HepG2 (cell line): ENCODE results near the gene LIMK2. TPM values are rescaled to one million over a fixed set of nuclear protein-coding genes. Genes with fewer than 3 reads are reported as not detected.

Experiments used
- ADNP ChIP-seq: sonication (generic); formaldehyde crosslinking; IDR thresholded peaks from 2 replicates; pipeline ENCODE4 v1.4.0; 2020; ENCODE audit warnings: missing genetic modification reagents
- EED ChIP-seq: sonication (generic); formaldehyde crosslinking; IDR thresholded peaks from 2 replicates; pipeline ENCODE4 v1.5.0; 2020; ENCODE audit warnings: mild to moderate bottlenecking, missing genetic modification reagents
- FOXK1 ChIP-seq: sonication (generic); formaldehyde crosslinking; IDR thresholded peaks from 2 replicates; pipeline ENCODE4 v1.4.0; 2020; ENCODE audit warnings: low read depth, missing genetic modification reagents, borderline replicate concordance
- GRHL1 ChIP-seq: sonication (generic); formaldehyde crosslinking; conservative IDR thresholded peaks from 2 replicates; pipeline ENCODE4 v1.8.0; 2022; ENCODE audit warnings: missing genetic modification reagents
- GTF3A ChIP-seq: sonication (generic); formaldehyde crosslinking; conservative IDR thresholded peaks from 2 replicates; pipeline ENCODE4 v1.4.0; 2020; ENCODE audit warnings: mild to moderate bottlenecking, missing genetic modification reagents
- HOXD1 ChIP-seq: sonication (generic); formaldehyde crosslinking; IDR thresholded peaks from 2 replicates; pipeline ENCODE4 v1.5.0; 2020; ENCODE audit warnings: missing genetic modification reagents
- KDM4B ChIP-seq: sonication (generic); formaldehyde crosslinking; IDR thresholded peaks from 2 replicates; pipeline ENCODE4 v1.4.0; 2020; ENCODE audit warnings: missing genetic modification reagents
- KLF16 ChIP-seq, 2 experiments: sonication (generic) in 1 of 2; formaldehyde crosslinking in 1 of 2; IDR thresholded peaks; 2 replicates each; pipeline versions ENCODE4 v1.6.1 to v1.8.0; 2016 to 2023; ENCODE audit warnings: missing genetic modification reagents in 2 of 2, missing compliant biosample characterization in 1 of 2
- MAX ChIP-seq: IDR thresholded peaks from 2 replicates; pipeline ENCODE4 v1.6.1; 2012; ENCODE audit warnings: inconsistent platforms
- RCOR2 ChIP-seq: IDR thresholded peaks from 2 replicates; pipeline ENCODE4 v1.6.1; 2016; ENCODE audit warnings: missing biosample characterization, missing genetic modification reagents
- SCMH1 ChIP-seq: sonication (generic); formaldehyde crosslinking; IDR thresholded peaks from 2 replicates; pipeline ENCODE4 v1.9.0; 2021; ENCODE audit warnings: missing genetic modification reagents, mild to moderate bottlenecking, borderline replicate concordance
- SIN3B ChIP-seq: fragments of 150-350 bp; IDR thresholded peaks from 2 replicates; pipeline ENCODE4 v1.6.1; 2014; ENCODE audit warnings: low read length
- ZNF224 ChIP-seq: sonication (generic); formaldehyde crosslinking; IDR thresholded peaks from 2 replicates; pipeline ENCODE4 v1.5.0; 2020; ENCODE audit warnings: mild to moderate bottlenecking, missing genetic modification reagents
- ZNF317 ChIP-seq: sonication (generic); formaldehyde crosslinking; IDR thresholded peaks from 2 replicates; pipeline ENCODE4 v1.5.0; 2020; ENCODE audit warnings: mild to moderate bottlenecking, missing genetic modification reagents
- ZNF367 ChIP-seq: sonication (generic); formaldehyde crosslinking; IDR thresholded peaks from 2 replicates; pipeline ENCODE4 v1.4.0; 2020; ENCODE audit warnings: missing genetic modification reagents, borderline replicate concordance
- ZNF468 ChIP-seq: sonication (generic); formaldehyde crosslinking; IDR thresholded peaks from 2 replicates; pipeline ENCODE4 v1.8.0; 2022; ENCODE audit warnings: mild to moderate bottlenecking, moderate library complexity, missing genetic modification reagents
- ZNF503 ChIP-seq: sonication (generic); formaldehyde crosslinking; IDR thresholded peaks from 2 replicates; pipeline ENCODE4 v1.4.0; 2020; ENCODE audit warnings: missing genetic modification reagents
- ZNF543 ChIP-seq: sonication (generic); formaldehyde crosslinking; IDR thresholded peaks from 2 replicates; pipeline ENCODE4 v1.4.0; 2020; ENCODE audit warnings: mild to moderate bottlenecking, missing genetic modification reagents
- ZNF777 ChIP-seq: sonication (generic); formaldehyde crosslinking; IDR thresholded peaks from 2 replicates; pipeline ENCODE4 v1.4.0; 2020; ENCODE audit warnings: missing genetic modification reagents
- ZSCAN29 ChIP-seq: sonication (generic); formaldehyde crosslinking; conservative IDR thresholded peaks from 2 replicates; pipeline ENCODE4 v1.4.0; 2020; ENCODE audit warnings: mild to moderate bottlenecking, missing genetic modification reagents
- polyA plus RNA-seq, 8 experiments: library from polyadenylated mRNA; depleted of rRNA in 3 of 8; stranded (reverse) in 7 of 8; unstranded in 1 of 8; fragments of >200 nt; fragmentation: Illumina TruSeq in 4 of 8; extraction: Trizol in 4 of 8; gene quantifications; 2 replicates each; pipeline versions ENCODE4 v1.2.1 to v1.2.3, GENCODE V29; 2011 to 2016; ENCODE audit warnings: low read depth in 4 of 8, missing spikeins in 1 of 8, mixed read lengths in 1 of 8; ENCODE audit not compliant: insufficient read depth in 1 of 8
- total RNA-seq, 5 experiments: library from RNA; depleted of rRNA; stranded (reverse); fragments of >200 nt; fragmentation: Illumina TruSeq; extraction: Trizol; gene quantifications; 2 replicates each; pipeline ENCODE4 v1.2.3, GENCODE V29; 2016; ENCODE audit warnings: low read depth in 1 of 5
- TF ChIP-seq, protein P1 (sequence below): sonication (generic); formaldehyde crosslinking; IDR thresholded peaks from 2 replicates; pipeline ENCODE4 v1.4.0; 2020; ENCODE audit warnings: missing genetic modification reagents, mild to moderate bottlenecking, borderline replicate concordance
- TF ChIP-seq, protein P2 (sequence below): sonication (generic); formaldehyde crosslinking; conservative IDR thresholded peaks from 2 replicates; pipeline ENCODE4 v1.8.0; 2022; ENCODE audit warnings: low read depth, missing genetic modification reagents

LIMK2 gene
- total and polyA plus RNA-seq, 2 of the 13 experiments (the other 11 are each of a cell fraction or from before 2014, with no cell fraction given), result 20.9 to 29.8 TPM

DNA sequence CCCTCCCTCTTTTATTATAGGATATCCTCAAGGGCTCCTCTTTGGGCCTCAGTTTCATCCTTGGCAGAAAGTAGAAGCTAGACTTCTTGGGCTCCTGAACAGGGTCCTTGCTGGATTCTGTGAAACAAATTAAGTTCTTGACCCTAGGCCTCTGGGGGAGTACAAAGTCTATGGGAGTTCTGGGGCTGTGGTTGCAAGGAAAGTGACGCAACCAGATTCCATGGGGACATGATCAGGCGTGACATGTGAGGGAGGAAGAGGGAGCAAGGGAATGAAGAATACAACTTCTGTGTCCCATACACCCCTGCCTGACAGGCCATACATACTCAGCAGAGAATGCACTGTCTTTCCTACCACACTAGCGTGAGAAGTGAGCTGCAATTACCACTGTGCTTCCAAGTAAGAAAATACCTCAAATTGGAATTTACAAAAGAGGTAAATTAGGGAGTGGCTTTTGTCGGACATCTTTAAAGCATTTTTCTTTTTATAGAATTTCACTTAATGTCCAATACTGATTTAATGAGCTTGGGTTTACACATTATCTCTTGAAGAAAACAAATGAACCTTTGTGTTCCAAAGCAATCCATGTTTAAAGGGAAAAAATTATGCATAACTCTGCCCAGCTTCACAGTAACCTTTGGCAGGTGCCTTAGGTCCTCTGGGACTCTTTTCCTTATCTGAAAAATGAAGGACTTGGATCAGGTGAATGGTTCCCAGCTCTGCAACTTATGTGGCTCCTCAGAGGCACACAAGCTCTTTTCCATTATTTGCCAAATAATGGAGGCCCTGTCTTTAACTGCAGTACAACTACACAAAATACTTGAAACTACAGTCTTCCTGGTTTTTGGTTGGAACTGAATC lies 38.9 kb downstream of the LIMK2 start (continued):
- TF ChIP-seq SIN3B (no peak), ZNF503 (CRISPR knock-in tag) (no peak), RCOR2 (CRISPR knock-in tag) (no peak), SCMH1 (no peak), MAX (peak; percentile 60), GTF3A (no peak), ZNF317 (CRISPR knock-in tag) (no peak), ADNP (CRISPR knock-in tag) (no peak), ZNF543 (CRISPR knock-in tag) (no peak), KLF16 (CRISPR knock-in tag; IDR thresholded peaks at IDR 0.05) (no peak), GRHL1 (no peak), FOXK1 (CRISPR knock-in tag) (peak; percentile 43; the same call in 1 of the 2 replicates), ZNF224 (CRISPR knock-in tag) (no peak), ZNF468 (CRISPR knock-in tag) (no peak), ZSCAN29 (CRISPR knock-in tag) (no peak), EED (CRISPR knock-in tag) (no peak), ZNF777 (CRISPR knock-in tag) (no peak), KDM4B (CRISPR knock-in tag) (no peak), HOXD1 (CRISPR knock-in tag) (no peak), ZNF367 (CRISPR knock-in tag) (no peak)
- TF ChIP-seq, protein P1, sequence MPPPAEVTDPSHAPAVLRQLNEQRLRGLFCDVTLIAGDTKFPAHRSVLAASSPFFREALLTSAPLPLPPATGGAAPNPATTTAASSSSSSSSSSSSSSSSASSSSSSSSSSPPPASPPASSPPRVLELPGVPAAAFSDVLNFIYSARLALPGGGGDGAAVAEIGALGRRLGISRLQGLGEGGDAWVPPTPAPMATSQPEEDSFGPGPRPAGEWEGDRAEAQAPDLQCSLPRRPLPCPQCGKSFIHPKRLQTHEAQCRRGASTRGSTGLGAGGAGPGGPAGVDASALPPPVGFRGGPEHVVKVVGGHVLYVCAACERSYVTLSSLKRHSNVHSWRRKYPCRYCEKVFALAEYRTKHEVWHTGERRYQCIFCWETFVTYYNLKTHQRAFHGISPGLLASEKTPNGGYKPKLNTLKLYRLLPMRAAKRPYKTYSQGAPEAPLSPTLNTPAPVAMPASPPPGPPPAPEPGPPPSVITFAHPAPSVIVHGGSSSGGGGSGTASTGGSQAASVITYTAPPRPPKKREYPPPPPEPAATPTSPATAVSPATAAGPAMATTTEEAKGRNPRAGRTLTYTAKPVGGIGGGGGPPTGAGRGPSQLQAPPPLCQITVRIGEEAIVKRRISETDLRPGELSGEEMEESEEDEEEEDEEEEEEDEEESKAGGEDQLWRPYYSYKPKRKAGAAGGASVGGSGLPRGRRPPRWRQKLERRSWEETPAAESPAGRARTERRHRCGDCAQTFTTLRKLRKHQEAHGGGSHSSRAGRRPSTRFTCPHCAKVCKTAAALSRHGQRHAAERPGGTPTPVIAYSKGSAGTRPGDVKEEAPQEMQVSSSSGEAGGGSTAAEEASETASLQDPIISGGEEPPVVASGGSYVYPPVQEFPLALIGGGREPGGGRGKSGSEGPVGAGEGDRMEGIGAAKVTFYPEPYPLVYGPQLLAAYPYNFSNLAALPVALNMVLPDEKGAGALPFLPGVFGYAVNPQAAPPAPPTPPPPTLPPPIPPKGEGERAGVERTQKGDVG (CRISPR knock-in tag), result no peak
- TF ChIP-seq, protein P2, sequence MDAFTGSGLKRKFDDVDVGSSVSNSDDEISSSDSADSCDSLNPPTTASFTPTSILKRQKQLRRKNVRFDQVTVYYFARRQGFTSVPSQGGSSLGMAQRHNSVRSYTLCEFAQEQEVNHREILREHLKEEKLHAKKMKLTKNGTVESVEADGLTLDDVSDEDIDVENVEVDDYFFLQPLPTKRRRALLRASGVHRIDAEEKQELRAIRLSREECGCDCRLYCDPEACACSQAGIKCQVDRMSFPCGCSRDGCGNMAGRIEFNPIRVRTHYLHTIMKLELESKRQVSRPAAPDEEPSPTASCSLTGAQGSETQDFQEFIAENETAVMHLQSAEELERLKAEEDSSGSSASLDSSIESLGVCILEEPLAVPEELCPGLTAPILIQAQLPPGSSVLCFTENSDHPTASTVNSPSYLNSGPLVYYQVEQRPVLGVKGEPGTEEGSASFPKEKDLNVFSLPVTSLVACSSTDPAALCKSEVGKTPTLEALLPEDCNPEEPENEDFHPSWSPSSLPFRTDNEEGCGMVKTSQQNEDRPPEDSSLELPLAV (CRISPR knock-in tag), result no peak
